Measurements from ENCODE around the gene HEXD. TPM values are rescaled to one million over a fixed set of nuclear protein-coding genes. Genes with fewer than 3 reads are reported as not detected.
A peak's percentile ranks its signal among the peaks of the same experiment; 100 is the strongest.

HEXD gene
- total RNA-seq, 1 donor from 2014 or later: 90.4 TPM

- H3K9me3 ChIP-seq: no peaks in the 10 kb centered on the region
- peaks cover 26% of the 10 kb centered on the region for H3K4me1 ChIP-seq
- TF ChIP-seq CTCF (IDR thresholded peaks at IDR 0.05) (no peak), POLR2AphosphoS5 (IDR thresholded peaks at IDR 0.05; ENCODE audit: insufficient read depth in 1 of 2, low read depth in 1 of 2) (no peak)
- peak in 1 of 2 donors; percentile 75 for DNase-seq (ENCODE audit: extremely low spot score in 2 of 2)
- H3K4me3 ChIP-seq: no peak overlapping the region
- H3K27me3 ChIP-seq: no peaks in the 10 kb centered on the region
- peaks cover 0 to 16% of the 10 kb centered on the region in 2 donors for H3K36me3 ChIP-seq
- H3K27ac ChIP-seq: no peak overlapping the region
- intact Hi-C loops (cut with DNase I): loop anchor here (5.0 to 10.0 kb wide), 3 partner anchors 55 to 457 kb away; partner anchors contain the start of gene TEX19
Measured at GRCh38 chr17:82489851-82490511, 71.8 kb downstream of the HEXD start.

GRCh38 chr17:82490512-82491195 is 72.5 kb downstream of the HEXD start:
- Histone ChIP-seq H3K27ac (no peak overlapping the region), H3K4me3 (no peak overlapping the region), H3K4me1 (peaks cover 32% of the 10 kb centered on the region), H3K9me3 (no peaks in the 10 kb centered on the region), H3K27me3 (no peaks in the 10 kb centered on the region), H3K36me3 (peaks cover 0 to 10% of the 10 kb centered on the region in 2 donors)
- intact Hi-C loops (cut with DNase I): loop anchor here (10.0 kb wide), 2 partner anchors 54 to 136 kb away; partner anchors contain the start of gene TEX19
- no peak for TF ChIP-seq CTCF (IDR thresholded peaks at IDR 0.05)
- TF ChIP-seq POLR2AphosphoS5 (IDR thresholded peaks at IDR 0.05; ENCODE audit: insufficient read depth in 1 of 2, low read depth in 1 of 2): no peak
- DNase-seq (ENCODE audit: extremely low spot score in 2 of 2): peak in 1 of 2 donors; percentile 83

GRCh38 chr17:82491196-82491530 is 73.0 kb downstream of the HEXD start:
- TF ChIP-seq POLR2AphosphoS5 (IDR thresholded peaks at IDR 0.05; ENCODE audit: insufficient read depth in 1 of 2, low read depth in 1 of 2): no peak
- no peak for TF ChIP-seq CTCF (IDR thresholded peaks at IDR 0.05)
- no peak for TF ChIP-seq POLR2A (IDR thresholded peaks at IDR 0.05)
- intact Hi-C loops (cut with DNase I): loop anchor here (10.0 kb wide), 2 partner anchors 54 to 136 kb away; partner anchors contain the start of gene TEX19
- Histone ChIP-seq H3K27ac (no peak overlapping the region), H3K4me3 (no peak overlapping the region), H3K9me3 (no peaks in the 10 kb centered on the region), H3K27me3 (no peaks in the 10 kb centered on the region), H3K4me1 (peaks cover 38% of the 10 kb centered on the region), H3K36me3 (peaks cover 0 to 5% of the 10 kb centered on the region in 2 donors)
- peak in 1 of 2 donors; percentile 69 for DNase-seq (ENCODE audit: extremely low spot score in 2 of 2)

- no peaks in the 10 kb centered on the region for H3K27me3 ChIP-seq
- no peak for DNase-seq (ENCODE audit: extremely low spot score in 2 of 2)
- H3K4me1 ChIP-seq: peaks cover 41% of the 10 kb centered on the region
- no peak overlapping the region for H3K27ac ChIP-seq
- intact Hi-C loops (cut with DNase I): loop anchor here (10.0 kb wide), 2 partner anchors 53 to 137 kb away; partner anchors contain the start of gene TEX19
- no peak overlapping the region for H3K4me3 ChIP-seq
- H3K9me3 ChIP-seq: no peaks in the 10 kb centered on the region
- TF ChIP-seq CTCF (IDR thresholded peaks at IDR 0.05) (no peak), POLR2AphosphoS5 (IDR thresholded peaks at IDR 0.05; ENCODE audit: insufficient read depth in 1 of 2, low read depth in 1 of 2) (no peak), POLR2A (IDR thresholded peaks at IDR 0.05) (no peak)
- H3K36me3 ChIP-seq: peaks cover 0 to 5% of the 10 kb centered on the region in 2 donors
Measured at GRCh38 chr17:82491533-82491932, 73.4 kb downstream of the HEXD start.

Small RNAs within 50 kb of the gene (small RNA-seq; reads per million reads assigned to genes)
- not detected for gene RF00019

Other genes with a start within 250 kb of the HEXD start
- gene CCDC57, start 205.5 kb upstream of the HEXD start, total RNA-seq: 26.5 TPM
- gene SLC16A3, start 189.3 kb upstream of the HEXD start, total RNA-seq: 21.1 TPM
- 67.8 TPM for gene CSNK1D, start 144.6 kb upstream of the HEXD start, total RNA-seq
- 5.2 TPM for gene CD7, start 100.7 kb upstream of the HEXD start, total RNA-seq
- 37.1 TPM for gene SECTM1, start 84.6 kb upstream of the HEXD start, total RNA-seq
- not detected for gene TEX19, start 59.1 kb upstream of the HEXD start, total RNA-seq
- not detected for gene UTS2R, start 46.6 kb upstream of the HEXD start, total RNA-seq
- gene OGFOD3, start 239 bp downstream of the HEXD start, total RNA-seq: 25.5 TPM
- gene CYBC1, start 32.4 kb downstream of the HEXD start, total RNA-seq: 51.6 TPM
- gene NARF, start 40.4 kb downstream of the HEXD start, total RNA-seq: 62.6 TPM
- 55.5 TPM for gene FOXK2, start 101.4 kb downstream of the HEXD start, total RNA-seq
- gene WDR45B, start 230.1 kb downstream of the HEXD start, total RNA-seq: 86.4 TPM

Measured in vagina (tissue), 2 donors.